ENCODE results near the gene SMCO2. TPM values are rescaled to one million over a fixed set of nuclear protein-coding genes. Genes with fewer than 3 reads are reported as not detected.

The SMCO2 gene
- total RNA-seq, 1 experiment from 2014 or later = 0.20 TPM

GRCh38 chr12:27462851-27463250, 16.3 kb downstream of the SMCO2 start:
- Histone ChIP-seq H3K23ac (ENCODE audit: insufficient read length, low read depth, low read length) (no peak overlapping the region), H2AK5ac (ENCODE audit: insufficient read length, low read length) (no peak overlapping the region), H3K27ac (ENCODE audit: insufficient read length, low read depth, low read length) (no peak overlapping the region), H3K14ac (ENCODE audit: insufficient read depth, low read length) (no peak overlapping the region), H3T11ph (ENCODE audit: low read length) (no peak overlapping the region), H2BK120ac (ENCODE audit: low read depth, low read length, poor library complexity, severe bottlenecking) (no peak overlapping the region), H3K79me1 (ENCODE audit: insufficient read depth, low read depth, low read length, poor library complexity, severe bottlenecking) (no peaks in the 10 kb centered on the region), H3K9me3 (ENCODE audit: control insufficient read depth, low read depth, low read length) (no peaks in the 10 kb centered on the region), H2BK5ac (ENCODE audit: insufficient read length, low read length) (no peak overlapping the region), H3K56ac (ENCODE audit: insufficient read length, low read depth, low read length) (no peak overlapping the region), H3K79me2 (ENCODE audit: insufficient read depth, low read length) (no peaks in the 10 kb centered on the region), H2AFZ (ENCODE audit: low read length) (no peak overlapping the region), H3K27me3 (ENCODE audit: insufficient read depth, low read length) (no peaks in the 10 kb centered on the region), H2BK20ac (ENCODE audit: low read depth, low read length, poor library complexity, severe bottlenecking) (no peak overlapping the region), H4K91ac (ENCODE audit: insufficient read length, low read depth, low read length) (no peak overlapping the region), H4K5ac (ENCODE audit: insufficient read length, low read depth, low read length) (no peak overlapping the region), H3K4me1 (ENCODE audit: insufficient read depth, low read length) (no peaks in the 10 kb centered on the region), H3K23me2 (ENCODE audit: insufficient read length, low read depth, low read length, poor library complexity, severe bottlenecking) (no peaks in the 10 kb centered on the region), H4K20me1 (ENCODE audit: control insufficient read depth, insufficient read depth, insufficient read length) (no peaks in the 10 kb centered on the region), H2BK15ac (ENCODE audit: low read depth, low read length) (no peak overlapping the region), H3K4me2 (ENCODE audit: insufficient read depth, insufficient read length, low read length) (no peak overlapping the region), H2BK12ac (ENCODE audit: insufficient read length, low read depth, low read length) (no peak overlapping the region), H3K18ac (ENCODE audit: insufficient read length, low read depth, low read length) (no peak overlapping the region), H3K9ac (ENCODE audit: extremely low read depth, insufficient read length, low read length) (no peak overlapping the region), H3K4ac (ENCODE audit: low read depth, low read length) (no peak overlapping the region), H4K8ac (replicated peaks; ENCODE audit: insufficient read length, low read depth, low read length) (no peak overlapping the region)
- Mint-ChIP-seq H3K9me3 (no peaks in the 10 kb centered on the region), H3K27me3 (ENCODE audit: low read depth) (peaks cover 1% of the 10 kb centered on the region; the same call in 1 of the 2 replicates), H3K4me1 (peaks cover 0 to 3% of the 10 kb centered on the region in 2 experiments; a peak in 1 of 4 replicates), H3K36me3 (ENCODE audit: insufficient read depth in 1 of 3, low read depth in 3 of 3) (no peaks in the 10 kb centered on the region), H3K27ac (peak overlapping the region in 1 of 3 experiments; percentile 66; a peak in 1 of 7 replicates), H3K4me3 (no peak overlapping the region)
- TF ChIP-seq CTCF (conservative IDR thresholded peaks at IDR 0.05) = no peak
- DNase-seq = no peak
- no CpG with 5 or more reads among the region's 8 CpGs for WGBS (ENCODE audit: extremely low coverage, insufficient read length, low lambda C conversion rate)
